Caco-2 (cell line): ENCODE data around the gene CACNA1I. TPM values are rescaled to one million over a fixed set of nuclear protein-coding genes. Genes with fewer than 3 reads are reported as not detected.

ENCODE experiments used
- BruUV-seq: library from RNA; stranded (reverse); fragments of 400-500 nt; replicated peaks from 2 replicates; lab custom pipeline; 2021; lab: Mats Ljungman, UMichigan
- CTCF ChIA-PET: fragments of 300-600 bp; sonication (Branson Sonifier 250); formaldehyde crosslinking; loops from one replicate; lab custom pipeline; 2022; ENCODE audit warnings: antibody characterized with exemption; lab: Charles Lee
- POLR2A ChIA-PET: fragments of 300-600 bp; sonication (Branson Sonifier 250); formaldehyde crosslinking; loops from one replicate; lab custom pipeline; 2022; ENCODE audit warnings: antibody characterized with exemption; lab: Charles Lee
- DNase-seq, 2 experiments: peaks; one replicate each; pipeline versions ENCODE4 v3.0.0 to v3.0.0-alpha.2; 2020 to 2022
- H3K27me3 ChIP-seq: replicated peaks from 2 replicates; pipeline ENCODE4 v1.6.0; 2011; ENCODE audit warnings: low read length; ENCODE audit not compliant: control insufficient read depth, insufficient read depth
- H3K36me3 ChIP-seq: 2 replicates; pipeline ENCODE4 v1.5.1; 2011; ENCODE audit warnings: low read length; ENCODE audit not compliant: control insufficient read depth, insufficient read depth
- H3K4me1 ChIP-seq: fragments of 250-450 bp; sonication (Bioruptor Pico); 2 replicates; pipeline ENCODE4 v1.5.1; 2020; ENCODE audit warnings: mild to moderate bottlenecking
- H3K4me3 ChIP-seq: 2 replicates; pipeline ENCODE4 v1.5.1; 2011; ENCODE audit warnings: low read depth, mild to moderate bottlenecking, control low read depth, low read length
- H3K9me3 ChIP-seq: fragments of 250-450 bp; sonication (Bioruptor Pico); 2 replicates; pipeline ENCODE4 v1.5.1; 2020; ENCODE audit warnings: mild to moderate bottlenecking, moderate library complexity
- H3K27ac Mint-ChIP-seq: one replicate; pipeline ENCODE4 v1.8.0; 2022; ENCODE audit warnings: mixed read lengths; ENCODE audit not compliant: unreplicated experiment
- H3K27me3 Mint-ChIP-seq: one replicate; pipeline ENCODE4 v1.8.0; 2022; ENCODE audit warnings: mixed read lengths; ENCODE audit not compliant: insufficient read depth, unreplicated experiment
- H3K36me3 Mint-ChIP-seq: one replicate; pipeline ENCODE4 v1.8.0; 2022; ENCODE audit warnings: mild to moderate bottlenecking, mixed read lengths; ENCODE audit not compliant: insufficient read depth, unreplicated experiment
- H3K4me1 Mint-ChIP-seq: one replicate; pipeline ENCODE4 v1.8.0; 2022; ENCODE audit warnings: low read depth, mixed read lengths; ENCODE audit not compliant: unreplicated experiment
- H3K4me3 Mint-ChIP-seq: one replicate; pipeline ENCODE4 v1.8.0; 2022; ENCODE audit warnings: mild to moderate bottlenecking, moderate library complexity, mixed read lengths; ENCODE audit not compliant: unreplicated experiment
- H3K9me3 Mint-ChIP-seq: one replicate; pipeline ENCODE4 v1.8.0; 2022; ENCODE audit warnings: mixed read lengths; ENCODE audit not compliant: unreplicated experiment
- intact Hi-C: fragments of 100-400 bp; cut with micrococcal nuclease; formaldehyde crosslinking; loops from one replicate; pipeline ENCODE4 v1.10.0; 2022; ENCODE audit not compliant: unreplicated experiment
- total RNA-seq: library from RNA; stranded (reverse); gene quantifications from 2 replicates; pipeline ENCODE4 v1.2.3, GENCODE V29; 2022
- TF ChIP-seq, protein P1 (sequence below), 2 experiments: fragments of 200-600 bp in 1 of 2; IDR thresholded peaks; 1 replicate in 1 of 2; 2 replicates in 1 of 2; pipeline versions ENCODE4 v1.5.1 to v1.8.0; 2011 to 2022; ENCODE audit warnings: antibody characterized with exemption in 1 of 2, control low read depth in 1 of 2, inconsistent platforms in 1 of 2, low read depth in 1 of 2, low read length in 1 of 2, mild to moderate bottlenecking in 1 of 2, moderate library complexity in 1 of 2; ENCODE audit not compliant: insufficient read depth in 1 of 2, severe bottlenecking in 1 of 2, unreplicated experiment in 1 of 2

CACNA1I gene
- total RNA-seq, 1 experiment from 2014 or later, result not detected

- DNase-seq, result no peak
- TF ChIP-seq, protein P1, sequence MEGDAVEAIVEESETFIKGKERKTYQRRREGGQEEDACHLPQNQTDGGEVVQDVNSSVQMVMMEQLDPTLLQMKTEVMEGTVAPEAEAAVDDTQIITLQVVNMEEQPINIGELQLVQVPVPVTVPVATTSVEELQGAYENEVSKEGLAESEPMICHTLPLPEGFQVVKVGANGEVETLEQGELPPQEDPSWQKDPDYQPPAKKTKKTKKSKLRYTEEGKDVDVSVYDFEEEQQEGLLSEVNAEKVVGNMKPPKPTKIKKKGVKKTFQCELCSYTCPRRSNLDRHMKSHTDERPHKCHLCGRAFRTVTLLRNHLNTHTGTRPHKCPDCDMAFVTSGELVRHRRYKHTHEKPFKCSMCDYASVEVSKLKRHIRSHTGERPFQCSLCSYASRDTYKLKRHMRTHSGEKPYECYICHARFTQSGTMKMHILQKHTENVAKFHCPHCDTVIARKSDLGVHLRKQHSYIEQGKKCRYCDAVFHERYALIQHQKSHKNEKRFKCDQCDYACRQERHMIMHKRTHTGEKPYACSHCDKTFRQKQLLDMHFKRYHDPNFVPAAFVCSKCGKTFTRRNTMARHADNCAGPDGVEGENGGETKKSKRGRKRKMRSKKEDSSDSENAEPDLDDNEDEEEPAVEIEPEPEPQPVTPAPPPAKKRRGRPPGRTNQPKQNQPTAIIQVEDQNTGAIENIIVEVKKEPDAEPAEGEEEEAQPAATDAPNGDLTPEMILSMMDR (IDR thresholded peaks at IDR 0.05; ENCODE audit: insufficient read depth in 1 of 2, low read depth in 1 of 2, low read length in 1 of 2, severe bottlenecking in 1 of 2, unreplicated experiment in 1 of 2), result no peak
- CTCF ChIA-PET, result no interaction called here
- no peaks in the 10 kb centered on the region for H3K9me3 Mint-ChIP-seq
- no TSS peak for BruUV-seq
- H3K27me3 ChIP-seq, result no peaks in the 10 kb centered on the region
- H3K36me3 ChIP-seq, result no peaks in the 10 kb centered on the region
- H3K4me1 Mint-ChIP-seq, result no peaks in the 10 kb centered on the region
- H3K36me3 Mint-ChIP-seq, result no peaks in the 10 kb centered on the region
- POLR2A ChIA-PET, result no interaction called here
- no peak overlapping the region for H3K4me3 ChIP-seq
- intact Hi-C loops, result no loop called here
- no peak overlapping the region for H3K27ac Mint-ChIP-seq
- H3K4me3 Mint-ChIP-seq, result no peak overlapping the region
- no peaks in the 10 kb centered on the region for H3K9me3 ChIP-seq
- no peaks in the 10 kb centered on the region for H3K4me1 ChIP-seq
- no peaks in the 10 kb centered on the region for H3K27me3 Mint-ChIP-seq
Observed at GRCh38 chr22:39647836-39648629, 77.5 kb downstream of the CACNA1I start.

DNA sequence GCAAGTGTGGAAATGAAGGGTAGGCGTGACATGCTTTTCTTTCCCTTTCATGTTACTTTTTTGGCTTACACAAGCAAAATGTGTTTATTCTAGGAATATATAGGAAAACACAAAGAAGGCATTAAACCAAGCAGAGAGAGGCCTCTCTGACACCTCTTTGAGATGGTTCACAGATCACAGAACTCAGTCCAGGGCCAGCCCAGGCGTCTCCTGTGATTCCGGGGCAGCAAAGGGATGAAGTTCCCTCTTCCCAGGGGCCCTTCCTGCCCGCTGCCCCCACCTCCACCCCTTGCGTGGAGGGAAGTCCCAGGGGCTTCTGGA is 78.0 kb downstream of the CACNA1I start:
- TF ChIP-seq, protein P1 (IDR thresholded peaks at IDR 0.05; ENCODE audit: insufficient read depth in 1 of 2, low read depth in 1 of 2, low read length in 1 of 2, severe bottlenecking in 1 of 2, unreplicated experiment in 1 of 2), result no peak
- Mint-ChIP-seq H3K9me3 (no peaks in the 10 kb centered on the region), H3K27ac (no peak overlapping the region), H3K27me3 (no peaks in the 10 kb centered on the region), H3K4me1 (no peaks in the 10 kb centered on the region), H3K4me3 (no peak overlapping the region), H3K36me3 (no peaks in the 10 kb centered on the region)
- H3K4me1 ChIP-seq, result no peaks in the 10 kb centered on the region
- POLR2A ChIA-PET, result no interaction called here
- intact Hi-C loops, result no loop called here
- H3K4me3 ChIP-seq, result no peak overlapping the region
- BruUV-seq, result no TSS peak
- no peaks in the 10 kb centered on the region for H3K9me3 ChIP-seq
- no peaks in the 10 kb centered on the region for H3K36me3 ChIP-seq
- DNase-seq, result no peak
- no peaks in the 10 kb centered on the region for H3K27me3 ChIP-seq
- CTCF ChIA-PET, result no interaction called here

GRCh38 chr22:39649500-39650089 is 79.0 kb downstream of the CACNA1I start:
- Histone ChIP-seq H3K4me1 (no peaks in the 10 kb centered on the region), H3K36me3 (no peaks in the 10 kb centered on the region), H3K9me3 (no peaks in the 10 kb centered on the region), H3K4me3 (no peak overlapping the region), H3K27me3 (no peaks in the 10 kb centered on the region)
- Mint-ChIP-seq H3K4me1 (no peaks in the 10 kb centered on the region), H3K27ac (no peak overlapping the region), H3K27me3 (no peaks in the 10 kb centered on the region), H3K36me3 (no peaks in the 10 kb centered on the region), H3K9me3 (no peaks in the 10 kb centered on the region), H3K4me3 (no peak overlapping the region)
- ChIA-PET CTCF (no interaction called here), POLR2A (no interaction called here)
- BruUV-seq, result no TSS peak
- intact Hi-C loops, result no loop called here
- no peak for DNase-seq
- TF ChIP-seq, protein P1 (IDR thresholded peaks at IDR 0.05; ENCODE audit: insufficient read depth in 1 of 2, low read depth in 1 of 2, low read length in 1 of 2, severe bottlenecking in 1 of 2, unreplicated experiment in 1 of 2), result no peak
